Measurements from ENCODE around the gene SLIT3. TPM values are rescaled to one million over a fixed set of nuclear protein-coding genes. Genes with fewer than 3 reads are reported as not detected.
A peak's percentile ranks its signal among the peaks of the same experiment; 100 is the strongest.

The SLIT3 gene
- total RNA-seq, 1 experiment from 2014 or later, result 0.92 TPM

DNA sequence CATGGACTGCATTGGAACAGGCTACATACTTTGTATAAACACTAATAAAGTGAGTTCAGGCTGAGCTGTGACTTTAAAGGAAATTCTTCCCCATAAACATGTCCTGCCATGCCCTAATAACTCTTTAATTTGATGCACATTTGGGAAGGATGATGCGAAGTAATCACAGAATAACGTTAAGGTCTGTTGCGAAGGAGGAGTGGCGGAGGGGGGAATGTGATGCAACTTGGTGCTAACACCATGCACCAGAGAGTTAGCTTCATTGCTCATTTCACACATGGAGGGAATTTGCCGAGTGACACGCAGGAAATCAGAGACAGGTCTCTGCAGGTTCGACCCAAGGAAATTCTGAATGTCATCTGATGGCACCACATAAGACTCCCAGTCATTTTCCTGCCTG lies 32.9 kb downstream of the SLIT3 start:
- no peaks in the 10 kb centered on the region for H3K23me2 ChIP-seq (ENCODE audit: insufficient read length, low read depth, low read length, poor library complexity, severe bottlenecking)
- no peak overlapping the region for H3K56ac ChIP-seq (ENCODE audit: insufficient read length, low read depth, low read length)
- no peaks in the 10 kb centered on the region for H3K27me3 ChIP-seq (ENCODE audit: insufficient read depth, low read length)
- no peak overlapping the region for H3K23ac ChIP-seq (ENCODE audit: insufficient read length, low read depth, low read length)
- Mint-ChIP-seq H3K4me1 (peaks cover 18% of the 10 kb centered on the region in 2 experiments), H3K27me3 (ENCODE audit: low read depth) (no peaks in the 10 kb centered on the region), H3K4me3 (no peak overlapping the region), H3K9me3 (peaks cover 0 to 2% of the 10 kb centered on the region in 2 experiments; a peak in 4 of 5 replicates), H3K36me3 (ENCODE audit: insufficient read depth in 1 of 3, low read depth in 3 of 3) (no peaks in the 10 kb centered on the region), H3K27ac (peak overlapping the region in 1 of 3 experiments; percentile 34; a peak in 1 of 7 replicates)
- peaks cover 3% of the 10 kb centered on the region; the same call in 1 of the 2 replicates for H3K4me1 ChIP-seq (ENCODE audit: insufficient read depth, low read length)
- no peak overlapping the region for H3K27ac ChIP-seq (ENCODE audit: insufficient read length, low read depth, low read length)
- H4K8ac ChIP-seq (replicated peaks; ENCODE audit: insufficient read length, low read depth, low read length), result no peak overlapping the region
- H3K4me2 ChIP-seq (ENCODE audit: insufficient read depth, insufficient read length, low read length), result no peak overlapping the region
- DNase-seq, result no peak
- H2AK5ac ChIP-seq (ENCODE audit: insufficient read length, low read length), result no peak overlapping the region
- whole genome bisulfite sequencing (ENCODE audit: extremely low coverage, insufficient read length, low lambda C conversion rate), result no CpG with 5 or more reads among the region's 7 CpGs
- no peak overlapping the region for H2BK20ac ChIP-seq (ENCODE audit: low read depth, low read length, poor library complexity, severe bottlenecking)
- no peak overlapping the region for H2BK120ac ChIP-seq (ENCODE audit: low read depth, low read length, poor library complexity, severe bottlenecking)
- no peak overlapping the region for H2AFZ ChIP-seq (ENCODE audit: low read length)
- no peaks in the 10 kb centered on the region for H4K20me1 ChIP-seq (ENCODE audit: control insufficient read depth, insufficient read depth, insufficient read length)
- no peak overlapping the region for H3K9ac ChIP-seq (ENCODE audit: extremely low read depth, insufficient read length, low read length)
- no peak overlapping the region for H2BK12ac ChIP-seq (ENCODE audit: insufficient read length, low read depth, low read length)
- TF ChIP-seq, protein P1, sequence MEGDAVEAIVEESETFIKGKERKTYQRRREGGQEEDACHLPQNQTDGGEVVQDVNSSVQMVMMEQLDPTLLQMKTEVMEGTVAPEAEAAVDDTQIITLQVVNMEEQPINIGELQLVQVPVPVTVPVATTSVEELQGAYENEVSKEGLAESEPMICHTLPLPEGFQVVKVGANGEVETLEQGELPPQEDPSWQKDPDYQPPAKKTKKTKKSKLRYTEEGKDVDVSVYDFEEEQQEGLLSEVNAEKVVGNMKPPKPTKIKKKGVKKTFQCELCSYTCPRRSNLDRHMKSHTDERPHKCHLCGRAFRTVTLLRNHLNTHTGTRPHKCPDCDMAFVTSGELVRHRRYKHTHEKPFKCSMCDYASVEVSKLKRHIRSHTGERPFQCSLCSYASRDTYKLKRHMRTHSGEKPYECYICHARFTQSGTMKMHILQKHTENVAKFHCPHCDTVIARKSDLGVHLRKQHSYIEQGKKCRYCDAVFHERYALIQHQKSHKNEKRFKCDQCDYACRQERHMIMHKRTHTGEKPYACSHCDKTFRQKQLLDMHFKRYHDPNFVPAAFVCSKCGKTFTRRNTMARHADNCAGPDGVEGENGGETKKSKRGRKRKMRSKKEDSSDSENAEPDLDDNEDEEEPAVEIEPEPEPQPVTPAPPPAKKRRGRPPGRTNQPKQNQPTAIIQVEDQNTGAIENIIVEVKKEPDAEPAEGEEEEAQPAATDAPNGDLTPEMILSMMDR (conservative IDR thresholded peaks at IDR 0.05), result no peak
- no peaks in the 10 kb centered on the region for H3K79me1 ChIP-seq (ENCODE audit: insufficient read depth, low read depth, low read length, poor library complexity, severe bottlenecking)
- no peak overlapping the region for H3K14ac ChIP-seq (ENCODE audit: insufficient read depth, low read length)
- H3T11ph ChIP-seq (ENCODE audit: low read length), result no peak overlapping the region
- H3K18ac ChIP-seq (ENCODE audit: insufficient read length, low read depth, low read length), result no peak overlapping the region
- H3K79me2 ChIP-seq (ENCODE audit: insufficient read depth, low read length), result no peaks in the 10 kb centered on the region
- no peak overlapping the region for H2BK5ac ChIP-seq (ENCODE audit: insufficient read length, low read length)
- no peak overlapping the region for H4K5ac ChIP-seq (ENCODE audit: insufficient read length, low read depth, low read length)
- no peak overlapping the region for H2BK15ac ChIP-seq (ENCODE audit: low read depth, low read length)
- H4K91ac ChIP-seq (ENCODE audit: insufficient read length, low read depth, low read length), result no peak overlapping the region
- no peaks in the 10 kb centered on the region for H3K9me3 ChIP-seq (ENCODE audit: control insufficient read depth, low read depth, low read length)
- H3K4ac ChIP-seq (ENCODE audit: low read depth, low read length), result no peak overlapping the region
